ENCODE measurements around the gene ZNF76. TPM values are rescaled to one million over a fixed set of nuclear protein-coding genes. Genes with fewer than 3 reads are reported as not detected.

ZNF76 gene
- polyA plus RNA-seq, 1 donor from 2014 or later: 26.3 TPM

DNA sequence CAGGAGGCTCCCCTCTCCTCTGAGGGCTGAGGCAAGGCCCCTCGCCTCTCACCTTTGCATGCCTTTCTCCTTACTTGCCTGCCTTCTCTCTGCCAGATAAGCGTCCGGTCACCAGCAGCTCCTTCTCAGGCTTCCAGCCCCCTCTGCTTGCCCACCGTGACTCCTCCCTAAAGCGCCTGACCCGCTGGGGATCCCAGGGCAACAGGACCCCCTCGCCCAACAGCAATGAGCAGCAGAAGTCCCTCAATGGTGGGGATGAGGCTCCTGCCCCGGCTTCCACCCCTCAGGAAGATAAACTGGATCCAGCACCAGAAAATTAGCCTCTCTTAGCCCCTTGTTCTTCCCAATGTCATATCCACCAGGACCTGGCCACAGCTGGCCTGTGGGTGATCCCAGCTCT is 61.6 kb downstream of the ZNF76 start:
- H2AFZ ChIP-seq (ENCODE audit: low read depth, low read length): no peak overlapping the region

GRCh38 chr6:35327349-35328027 is 68.0 kb downstream of the ZNF76 start:
- no peak overlapping the region for H2AFZ ChIP-seq (ENCODE audit: low read depth, low read length)
- no peak overlapping the region for H3K4me2 ChIP-seq (ENCODE audit: low read length)
- no peaks in the 10 kb centered on the region for H3K79me2 ChIP-seq (replicated peaks; ENCODE audit: insufficient read depth, low read length)
- TF ChIP-seq, protein P1, sequence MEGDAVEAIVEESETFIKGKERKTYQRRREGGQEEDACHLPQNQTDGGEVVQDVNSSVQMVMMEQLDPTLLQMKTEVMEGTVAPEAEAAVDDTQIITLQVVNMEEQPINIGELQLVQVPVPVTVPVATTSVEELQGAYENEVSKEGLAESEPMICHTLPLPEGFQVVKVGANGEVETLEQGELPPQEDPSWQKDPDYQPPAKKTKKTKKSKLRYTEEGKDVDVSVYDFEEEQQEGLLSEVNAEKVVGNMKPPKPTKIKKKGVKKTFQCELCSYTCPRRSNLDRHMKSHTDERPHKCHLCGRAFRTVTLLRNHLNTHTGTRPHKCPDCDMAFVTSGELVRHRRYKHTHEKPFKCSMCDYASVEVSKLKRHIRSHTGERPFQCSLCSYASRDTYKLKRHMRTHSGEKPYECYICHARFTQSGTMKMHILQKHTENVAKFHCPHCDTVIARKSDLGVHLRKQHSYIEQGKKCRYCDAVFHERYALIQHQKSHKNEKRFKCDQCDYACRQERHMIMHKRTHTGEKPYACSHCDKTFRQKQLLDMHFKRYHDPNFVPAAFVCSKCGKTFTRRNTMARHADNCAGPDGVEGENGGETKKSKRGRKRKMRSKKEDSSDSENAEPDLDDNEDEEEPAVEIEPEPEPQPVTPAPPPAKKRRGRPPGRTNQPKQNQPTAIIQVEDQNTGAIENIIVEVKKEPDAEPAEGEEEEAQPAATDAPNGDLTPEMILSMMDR (IDR thresholded peaks at IDR 0.05; ENCODE audit: poor library complexity, severe bottlenecking): peak; percentile 43
- TF ChIP-seq EP300 (conservative IDR thresholded peaks at IDR 0.05; ENCODE audit: poor library complexity, severe bottlenecking): no peak
- TF ChIP-seq, protein P2, sequence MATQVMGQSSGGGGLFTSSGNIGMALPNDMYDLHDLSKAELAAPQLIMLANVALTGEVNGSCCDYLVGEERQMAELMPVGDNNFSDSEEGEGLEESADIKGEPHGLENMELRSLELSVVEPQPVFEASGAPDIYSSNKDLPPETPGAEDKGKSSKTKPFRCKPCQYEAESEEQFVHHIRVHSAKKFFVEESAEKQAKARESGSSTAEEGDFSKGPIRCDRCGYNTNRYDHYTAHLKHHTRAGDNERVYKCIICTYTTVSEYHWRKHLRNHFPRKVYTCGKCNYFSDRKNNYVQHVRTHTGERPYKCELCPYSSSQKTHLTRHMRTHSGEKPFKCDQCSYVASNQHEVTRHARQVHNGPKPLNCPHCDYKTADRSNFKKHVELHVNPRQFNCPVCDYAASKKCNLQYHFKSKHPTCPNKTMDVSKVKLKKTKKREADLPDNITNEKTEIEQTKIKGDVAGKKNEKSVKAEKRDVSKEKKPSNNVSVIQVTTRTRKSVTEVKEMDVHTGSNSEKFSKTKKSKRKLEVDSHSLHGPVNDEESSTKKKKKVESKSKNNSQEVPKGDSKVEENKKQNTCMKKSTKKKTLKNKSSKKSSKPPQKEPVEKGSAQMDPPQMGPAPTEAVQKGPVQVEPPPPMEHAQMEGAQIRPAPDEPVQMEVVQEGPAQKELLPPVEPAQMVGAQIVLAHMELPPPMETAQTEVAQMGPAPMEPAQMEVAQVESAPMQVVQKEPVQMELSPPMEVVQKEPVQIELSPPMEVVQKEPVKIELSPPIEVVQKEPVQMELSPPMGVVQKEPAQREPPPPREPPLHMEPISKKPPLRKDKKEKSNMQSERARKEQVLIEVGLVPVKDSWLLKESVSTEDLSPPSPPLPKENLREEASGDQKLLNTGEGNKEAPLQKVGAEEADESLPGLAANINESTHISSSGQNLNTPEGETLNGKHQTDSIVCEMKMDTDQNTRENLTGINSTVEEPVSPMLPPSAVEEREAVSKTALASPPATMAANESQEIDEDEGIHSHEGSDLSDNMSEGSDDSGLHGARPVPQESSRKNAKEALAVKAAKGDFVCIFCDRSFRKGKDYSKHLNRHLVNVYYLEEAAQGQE (IDR thresholded peaks at IDR 0.05; ENCODE audit: borderline replicate concordance): no peak
- TF ChIP-seq EZH2 (IDR thresholded peaks at IDR 0.05; ENCODE audit: borderline replicate concordance, insufficient read depth, low read length, poor library complexity, severe bottlenecking): no peak
- TF ChIP-seq MXI1 (conservative IDR thresholded peaks at IDR 0.05; ENCODE audit: poor library complexity, severe bottlenecking): no peak
- H3K9ac ChIP-seq (ENCODE audit: low read length): no peak overlapping the region
- H3K27ac ChIP-seq (ENCODE audit: low read length): no peak overlapping the region
- H3K9me3 ChIP-seq (ENCODE audit: low read length): no peaks in the 10 kb centered on the region
- no peak overlapping the region for H3K4me3 ChIP-seq (ENCODE audit: low read length)
- H3F3A ChIP-seq (ENCODE audit: insufficient read depth, low read length, poor library complexity, severe bottlenecking): no peaks in the 10 kb centered on the region
- H3K36me3 ChIP-seq (ENCODE audit: insufficient read depth, low read length): no peaks in the 10 kb centered on the region
- no peaks in the 10 kb centered on the region for H4K20me1 ChIP-seq (ENCODE audit: insufficient read depth)
- H3K27me3 ChIP-seq (ENCODE audit: insufficient read depth, low read depth, low read length): no peaks in the 10 kb centered on the region
- no peaks in the 10 kb centered on the region for H3K9me2 ChIP-seq (ENCODE audit: insufficient read depth, low read length)

More for the DNA sequence above, 61.6 kb downstream of the ZNF76 start:
- H3K79me2 ChIP-seq (replicated peaks; ENCODE audit: insufficient read depth, low read length): no peaks in the 10 kb centered on the region
- no peaks in the 10 kb centered on the region for H3K9me2 ChIP-seq (ENCODE audit: insufficient read depth, low read length)
- no peaks in the 10 kb centered on the region for H4K20me1 ChIP-seq (ENCODE audit: insufficient read depth)
- H3K27ac ChIP-seq (ENCODE audit: low read length): no peak overlapping the region
- no peaks in the 10 kb centered on the region for H3F3A ChIP-seq (ENCODE audit: insufficient read depth, low read length, poor library complexity, severe bottlenecking)
- H3K27me3 ChIP-seq (ENCODE audit: insufficient read depth, low read depth, low read length): no peaks in the 10 kb centered on the region
- H3K9ac ChIP-seq (ENCODE audit: low read length): no peak overlapping the region
- H3K4me3 ChIP-seq (ENCODE audit: low read length): no peak overlapping the region
- no peak overlapping the region for H3K4me2 ChIP-seq (ENCODE audit: low read length)
- H3K9me3 ChIP-seq (ENCODE audit: low read length): no peaks in the 10 kb centered on the region
- no peaks in the 10 kb centered on the region for H3K36me3 ChIP-seq (ENCODE audit: insufficient read depth, low read length)
- TF ChIP-seq RAD21 (conservative IDR thresholded peaks at IDR 0.05) (no peak), EP300 (conservative IDR thresholded peaks at IDR 0.05; ENCODE audit: poor library complexity, severe bottlenecking) (no peak), TAF1 (IDR thresholded peaks at IDR 0.05; ENCODE audit: low read depth) (no peak), MXI1 (conservative IDR thresholded peaks at IDR 0.05; ENCODE audit: poor library complexity, severe bottlenecking) (no peak), SMC3 (conservative IDR thresholded peaks at IDR 0.05; ENCODE audit: poor library complexity) (no peak), EZH2 (IDR thresholded peaks at IDR 0.05; ENCODE audit: borderline replicate concordance, insufficient read depth, low read length, poor library complexity, severe bottlenecking) (no peak), POLR2AphosphoS5 (IDR thresholded peaks at IDR 0.05) (no peak)
- TF ChIP-seq, protein P1 (IDR thresholded peaks at IDR 0.05; ENCODE audit: poor library complexity, severe bottlenecking): no peak
- TF ChIP-seq, protein P2 (IDR thresholded peaks at IDR 0.05; ENCODE audit: borderline replicate concordance): no peak
